ENCODE measurements around the gene APOE. TPM values are rescaled to one million over a fixed set of nuclear protein-coding genes. Genes with fewer than 3 reads are reported as not detected.
"Not testable (repeated sequence)": the region's sequence is repeated elsewhere in the genome, so short reads cannot be mapped to it uniquely, and the experiment has no call there.

APOE gene
- polyA plus RNA-seq, 1 experiment: 2.8 TPM

DNA sequence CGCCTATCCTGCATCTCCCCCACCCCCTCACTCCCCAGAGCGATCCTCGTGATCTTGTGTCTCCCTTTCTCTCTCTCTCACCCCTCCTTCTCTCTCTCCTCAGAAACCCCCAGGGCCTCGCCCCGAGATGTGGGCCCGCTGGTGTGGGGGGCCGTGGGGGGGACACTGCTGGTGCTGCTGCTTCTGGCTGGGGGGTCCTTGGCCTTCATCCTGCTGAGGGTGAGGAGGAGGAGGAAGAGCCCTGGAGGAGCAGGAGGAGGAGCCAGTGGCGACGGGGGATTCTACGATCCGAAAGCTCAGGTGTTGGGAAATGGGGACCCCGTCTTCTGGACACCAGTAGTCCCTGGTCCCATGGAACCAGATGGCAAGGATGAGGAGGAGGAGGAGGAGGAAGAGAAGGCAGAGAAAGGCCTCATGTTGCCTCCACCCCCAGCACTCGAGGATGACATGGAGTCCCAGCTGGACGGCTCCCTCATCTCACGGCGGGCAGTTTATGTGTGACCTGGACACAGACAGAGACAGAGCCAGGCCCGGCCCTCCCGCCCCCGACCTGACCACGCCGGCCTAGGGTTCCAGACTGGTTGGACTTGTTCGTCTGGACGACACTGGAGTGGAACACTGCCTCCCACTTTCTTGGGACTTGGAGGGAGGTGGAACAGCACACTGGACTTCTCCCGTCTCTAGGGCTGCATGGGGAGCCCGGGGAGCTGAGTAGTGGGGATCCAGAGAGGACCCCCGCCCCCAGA is 27.3 kb upstream of the APOE start:
- CTCF ChIA-PET: no interaction called here
- POLR2A ChIA-PET: no interaction called here
- peaks cover 40% of the 10 kb centered on the region for H3K36me3 ChIP-seq (ENCODE audit: control insufficient read depth, insufficient read depth, low read length)
- TF ChIP-seq CTCF (IDR thresholded peaks at IDR 0.05; ENCODE audit: insufficient read depth, low read depth, low read length): no peak
- H3K27me3 ChIP-seq (ENCODE audit: control insufficient read depth, insufficient read depth, low read length): no peaks in the 10 kb centered on the region
- no peak for DNase-seq (ENCODE audit: low read depth)
- no peak overlapping the region for H3K4me3 ChIP-seq (ENCODE audit: low read depth, low read length)

GRCh38 chr19:44879309-44880065 is 26.1 kb upstream of the APOE start:
- no peaks in the 10 kb centered on the region for H3K27me3 ChIP-seq (ENCODE audit: control insufficient read depth, insufficient read depth, low read length)
- ChIA-PET CTCF (no interaction called here), POLR2A (no interaction called here)
- no peak overlapping the region for H3K4me3 ChIP-seq (ENCODE audit: low read depth, low read length)
- peaks cover 31% of the 10 kb centered on the region for H3K36me3 ChIP-seq (ENCODE audit: control insufficient read depth, insufficient read depth, low read length)
- no peak for DNase-seq (ENCODE audit: low read depth)
- no peak for TF ChIP-seq CTCF (IDR thresholded peaks at IDR 0.05; ENCODE audit: insufficient read depth, low read depth, low read length)

GRCh38 chr19:44882063-44882462 is 23.5 kb upstream of the APOE start:
- Histone ChIP-seq H3K4me3 (ENCODE audit: low read depth, low read length) (no peak overlapping the region), H3K27me3 (ENCODE audit: control insufficient read depth, insufficient read depth, low read length) (no peaks in the 10 kb centered on the region), H3K36me3 (ENCODE audit: control insufficient read depth, insufficient read depth, low read length) (peaks cover 26% of the 10 kb centered on the region)
- ChIA-PET POLR2A (no interaction called here), CTCF (no interaction called here)
- no peak for TF ChIP-seq CTCF (IDR thresholded peaks at IDR 0.05; ENCODE audit: insufficient read depth, low read depth, low read length)
- DNase-seq (ENCODE audit: low read depth): no peak

GRCh38 chr19:44882619-44883397 is 22.8 kb upstream of the APOE start:
- CTCF ChIA-PET; DNase-seq (ENCODE audit: low read depth); POLR2A ChIA-PET; H3K27me3 ChIP-seq (ENCODE audit: control insufficient read depth, insufficient read depth, low read length); H3K4me3 ChIP-seq (ENCODE audit: low read depth, low read length): not testable (repeated sequence)
- peaks cover 23% of the 10 kb centered on the region for H3K36me3 ChIP-seq (ENCODE audit: control insufficient read depth, insufficient read depth, low read length)

GRCh38 chr19:44883922-44884321 is 21.7 kb upstream of the APOE start:
- Histone ChIP-seq H3K27me3 (ENCODE audit: control insufficient read depth, insufficient read depth, low read length) (no peaks in the 10 kb centered on the region), H3K36me3 (ENCODE audit: control insufficient read depth, insufficient read depth, low read length) (peaks cover 24% of the 10 kb centered on the region), H3K4me3 (ENCODE audit: low read depth, low read length) (no peak overlapping the region)
- ChIA-PET POLR2A (interaction anchor here (0.6 kb wide), 1 partner anchor 746 kb away, joined by 4 read pairs; no protein-coding TSS in a partner anchor), CTCF (no interaction called here)
- no peak for TF ChIP-seq CTCF (IDR thresholded peaks at IDR 0.05; ENCODE audit: insufficient read depth, low read depth, low read length)
- no peak for DNase-seq (ENCODE audit: low read depth)
